DLD1 (cell line): ENCODE measurements around the gene TLE3.

ENCODE experiments used
- in situ Hi-C: cut with HindIII; loops from 2 replicates; pipeline ENCODE4 v1.10.0; 2017; ENCODE audit warnings: low sequenced_read_pairs

TLE3 gene

GRCh38 chr15:70050441-70050840 is 47.3 kb downstream of the TLE3 start:
- in situ Hi-C loops: no loop called here

- in situ Hi-C loops: no loop called here
Measured at GRCh38 chr15:70049701-70050301, 47.9 kb downstream of the TLE3 start.

- in situ Hi-C loops: no loop called here
Measured at GRCh38 chr15:70048578-70049514, 48.9 kb downstream of the TLE3 start.

DNA sequence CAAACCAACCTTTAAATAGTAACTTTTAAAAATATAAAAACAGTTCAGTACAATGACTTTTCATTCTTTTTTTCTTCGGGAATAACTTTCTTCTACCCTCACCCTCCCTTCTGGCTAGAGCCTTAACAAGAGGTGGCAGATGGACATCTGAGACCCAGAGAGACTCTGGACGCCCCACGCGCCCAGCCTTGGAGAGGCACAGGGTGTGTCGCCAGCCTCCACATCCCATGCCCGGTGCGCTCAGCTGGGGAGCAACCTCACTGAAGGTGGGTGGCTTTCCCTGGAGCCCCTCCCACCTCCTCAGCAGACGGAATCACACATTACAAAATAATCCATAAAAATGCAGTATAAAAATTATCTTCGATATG is 49.5 kb downstream of the TLE3 start:
- in situ Hi-C loops: no loop called here

DNA sequence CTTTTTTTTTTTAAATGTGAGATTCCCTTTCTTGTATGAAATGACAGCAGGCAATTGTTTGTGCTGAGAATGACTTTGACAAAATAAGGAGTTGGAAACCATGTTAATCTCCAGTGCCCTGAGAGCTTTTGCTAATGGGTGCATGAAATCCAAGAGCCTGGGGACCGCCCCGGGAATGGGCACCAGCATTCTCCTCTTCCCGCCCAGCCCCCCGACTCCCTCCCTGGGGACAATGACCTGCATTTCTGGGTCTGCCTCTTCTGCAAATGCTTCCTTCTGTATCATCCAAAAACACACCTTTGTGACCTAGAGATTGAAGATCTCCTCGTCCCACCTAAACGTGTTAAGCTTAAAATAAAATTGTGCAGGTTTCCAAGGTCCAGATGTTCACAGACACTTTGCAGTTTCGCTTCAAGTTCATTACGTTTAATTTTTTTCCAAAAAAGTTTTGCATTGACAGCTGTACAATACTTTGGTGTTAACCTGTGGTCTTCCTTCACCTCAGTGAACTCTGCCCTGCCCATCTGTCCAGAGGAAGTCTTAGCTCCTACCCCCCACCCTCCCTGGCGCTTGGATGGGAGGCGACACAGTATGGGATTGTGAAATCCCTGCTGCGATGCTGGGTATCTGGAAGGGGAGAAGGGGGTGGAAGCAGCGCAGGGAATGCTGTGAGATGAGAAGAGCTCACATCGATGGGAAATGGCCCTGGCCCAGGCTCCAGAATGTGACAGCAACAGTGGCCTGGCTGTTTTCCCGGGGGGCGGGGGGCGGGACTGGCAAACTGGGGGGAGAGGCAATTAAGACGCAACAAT is 50.1 kb downstream of the TLE3 start:
- in situ Hi-C loops: no loop called here

DNA sequence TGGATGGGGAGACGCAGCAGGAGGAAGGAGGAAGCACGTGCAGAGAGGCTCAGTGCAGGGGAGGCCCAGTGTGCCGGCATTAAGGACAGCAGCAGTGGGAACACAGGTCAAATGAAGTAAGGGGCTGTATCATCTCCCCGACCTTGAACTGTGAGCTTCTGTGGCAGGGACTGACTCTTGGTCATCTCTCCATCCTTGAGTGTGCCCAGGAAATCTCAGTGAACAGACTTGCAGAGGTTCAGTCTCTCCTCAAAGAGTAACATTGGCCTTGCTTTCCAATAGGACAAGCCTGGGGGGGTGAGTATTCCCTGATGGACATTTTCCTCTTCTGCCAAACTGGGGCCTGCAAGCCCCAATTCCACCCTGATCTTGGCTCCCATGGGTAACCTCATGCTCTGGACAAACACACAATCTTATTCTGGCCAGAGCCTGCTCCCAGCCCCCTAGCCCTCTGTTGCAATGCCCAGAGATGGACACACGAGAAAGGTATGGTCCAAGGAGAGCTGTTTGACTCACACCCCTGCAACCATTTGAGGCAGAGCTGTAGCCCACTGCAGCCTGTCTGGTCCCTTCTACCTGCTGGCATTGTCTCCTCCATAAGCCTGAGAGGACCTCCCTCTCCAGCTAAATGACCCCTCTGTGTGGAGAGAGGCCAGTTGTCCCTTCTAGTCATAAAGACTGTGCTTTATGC is 50.9 kb downstream of the TLE3 start:
- in situ Hi-C loops: no loop called here

DNA sequence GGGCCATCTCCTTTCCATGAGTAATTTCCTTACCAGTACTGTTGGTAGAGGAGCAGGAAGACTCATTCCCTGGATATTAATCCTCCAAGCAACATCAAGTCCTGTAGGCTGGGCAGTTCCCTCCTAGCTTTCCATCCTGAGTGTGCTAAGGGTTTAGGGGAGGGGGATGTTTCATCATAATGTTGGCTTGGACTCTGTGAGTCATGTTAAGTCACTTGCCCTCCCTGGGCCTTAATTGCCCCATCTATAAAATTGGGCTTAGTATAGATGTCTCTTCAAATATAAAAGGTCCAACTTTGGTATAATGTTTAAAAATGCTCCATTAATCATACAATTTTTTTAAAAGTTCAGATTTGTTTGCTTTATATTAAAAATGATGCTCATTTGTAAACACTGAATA is 52.7 kb downstream of the TLE3 start:
- in situ Hi-C loops: no loop called here

DNA sequence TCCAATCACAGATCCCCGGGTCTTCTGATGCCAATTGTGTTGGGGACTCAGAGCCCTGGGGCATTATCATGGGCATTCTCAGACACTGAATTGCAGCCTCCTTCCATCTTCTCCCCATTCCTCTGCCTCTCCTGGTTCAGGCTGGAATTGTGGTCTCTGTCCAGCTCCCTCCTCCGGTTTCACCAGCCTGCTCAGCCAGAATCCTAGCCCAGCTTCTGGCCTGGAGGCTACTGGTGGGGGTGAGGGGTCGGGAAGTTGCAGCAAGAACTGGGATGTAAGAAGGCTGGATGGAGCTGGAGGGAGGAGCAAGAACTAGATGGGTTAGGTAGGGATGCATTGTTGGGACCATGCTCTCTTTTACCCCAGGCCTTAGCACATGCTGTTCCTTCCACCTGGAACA is 53.5 kb downstream of the TLE3 start:
- in situ Hi-C loops: no loop called here

- in situ Hi-C loops: no loop called here
Measured at GRCh38 chr15:70043590-70043989, 54.1 kb downstream of the TLE3 start.

DNA sequence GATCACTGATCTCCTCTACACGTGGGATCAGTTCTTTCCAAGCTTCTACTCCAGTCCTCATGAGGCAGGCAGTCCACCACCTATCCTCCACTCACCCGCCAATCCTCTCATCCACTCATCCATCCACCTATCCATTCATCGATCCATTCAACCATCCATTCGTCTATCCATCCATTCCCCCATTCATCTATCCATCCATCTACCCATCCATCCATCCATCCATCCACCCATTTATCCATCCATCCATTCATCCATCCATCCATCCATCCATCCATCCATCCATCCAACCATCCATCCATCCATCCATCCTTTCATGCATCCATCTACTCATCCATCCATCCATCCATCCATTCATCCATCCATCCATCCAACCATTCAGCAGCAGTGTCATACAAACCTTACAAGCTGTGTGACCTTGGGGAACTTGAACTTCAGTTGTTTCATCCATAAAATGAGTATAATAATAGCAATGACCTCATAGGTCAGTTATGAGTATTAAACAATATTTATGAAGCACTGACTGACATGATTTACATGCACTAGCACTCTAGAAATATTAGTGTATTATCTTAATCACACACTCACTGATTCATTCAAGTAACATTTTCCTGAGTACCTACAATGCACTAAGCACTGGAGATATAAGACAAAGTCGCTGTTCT is 55.0 kb downstream of the TLE3 start:
- in situ Hi-C loops: no loop called here

- in situ Hi-C loops: no loop called here
Measured at GRCh38 chr15:70039917-70040316, 57.8 kb downstream of the TLE3 start.

DNA sequence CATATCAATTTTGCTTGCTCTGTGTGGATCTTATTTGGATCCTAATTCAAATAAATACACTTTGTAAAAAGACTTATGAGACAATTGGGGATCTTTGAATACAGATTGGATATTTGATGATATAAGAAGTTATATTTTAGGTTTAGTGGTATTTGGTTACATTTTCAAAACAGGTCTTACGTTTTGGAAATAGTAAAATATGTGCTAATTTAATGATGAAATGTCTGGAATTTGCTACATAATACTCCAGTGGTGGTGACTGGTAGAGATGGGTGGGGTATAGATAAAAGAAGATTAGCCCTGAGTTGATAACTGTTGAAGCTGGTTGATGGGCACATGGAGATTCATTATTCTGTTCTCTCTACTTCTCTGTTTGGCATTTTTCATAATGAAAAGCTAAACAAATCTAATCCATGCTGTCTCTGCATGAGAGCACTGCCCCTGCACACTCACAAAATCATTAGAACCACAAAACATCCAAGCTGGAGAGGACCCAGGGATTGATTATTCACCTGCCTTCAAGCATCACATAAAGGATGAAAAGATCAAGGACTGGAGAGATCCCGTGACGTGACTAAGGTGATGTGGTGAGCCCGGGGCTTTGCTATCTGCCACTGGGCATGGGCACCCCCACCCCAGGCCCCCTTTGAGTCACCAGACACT is 58.9 kb downstream of the TLE3 start:
- in situ Hi-C loops: no loop called here

DNA sequence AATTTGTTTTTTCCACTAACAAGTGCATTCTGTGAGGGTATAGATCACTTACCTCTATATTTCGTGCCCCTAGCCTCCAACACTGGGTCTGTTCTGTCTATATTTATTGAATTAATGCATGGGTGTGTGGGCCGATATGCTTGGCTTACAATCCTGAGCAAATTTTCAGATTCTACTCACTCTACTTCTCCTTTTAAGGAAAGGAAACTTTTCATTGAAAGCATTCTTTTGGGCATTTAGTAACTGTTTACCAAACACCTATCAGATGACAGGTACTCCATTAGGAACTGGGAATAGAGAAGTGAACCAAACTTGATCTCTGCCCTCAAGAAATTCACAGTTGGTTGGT is 60.5 kb downstream of the TLE3 start:
- in situ Hi-C loops: no loop called here

GRCh38 chr15:70036585-70037291 is 61.0 kb downstream of the TLE3 start:
- in situ Hi-C loops: no loop called here

DNA sequence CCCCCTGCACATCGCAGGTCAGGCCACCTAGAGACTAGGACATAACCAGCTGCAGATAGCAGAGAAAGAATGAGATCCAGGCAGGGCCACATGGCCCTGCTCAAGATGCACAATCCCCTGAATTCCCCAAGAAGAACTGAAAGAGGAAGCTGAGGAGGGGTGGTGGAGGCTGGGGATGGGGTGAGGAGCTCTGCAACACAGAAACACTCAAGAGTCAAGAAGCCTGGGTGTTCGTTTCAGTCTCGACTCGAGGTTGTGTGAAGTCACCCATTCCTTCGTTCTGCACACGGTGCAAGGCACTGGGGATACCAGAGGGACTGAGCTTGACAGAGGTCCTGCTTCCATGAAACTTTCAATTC is 62.0 kb downstream of the TLE3 start:
- in situ Hi-C loops: no loop called here

DNA sequence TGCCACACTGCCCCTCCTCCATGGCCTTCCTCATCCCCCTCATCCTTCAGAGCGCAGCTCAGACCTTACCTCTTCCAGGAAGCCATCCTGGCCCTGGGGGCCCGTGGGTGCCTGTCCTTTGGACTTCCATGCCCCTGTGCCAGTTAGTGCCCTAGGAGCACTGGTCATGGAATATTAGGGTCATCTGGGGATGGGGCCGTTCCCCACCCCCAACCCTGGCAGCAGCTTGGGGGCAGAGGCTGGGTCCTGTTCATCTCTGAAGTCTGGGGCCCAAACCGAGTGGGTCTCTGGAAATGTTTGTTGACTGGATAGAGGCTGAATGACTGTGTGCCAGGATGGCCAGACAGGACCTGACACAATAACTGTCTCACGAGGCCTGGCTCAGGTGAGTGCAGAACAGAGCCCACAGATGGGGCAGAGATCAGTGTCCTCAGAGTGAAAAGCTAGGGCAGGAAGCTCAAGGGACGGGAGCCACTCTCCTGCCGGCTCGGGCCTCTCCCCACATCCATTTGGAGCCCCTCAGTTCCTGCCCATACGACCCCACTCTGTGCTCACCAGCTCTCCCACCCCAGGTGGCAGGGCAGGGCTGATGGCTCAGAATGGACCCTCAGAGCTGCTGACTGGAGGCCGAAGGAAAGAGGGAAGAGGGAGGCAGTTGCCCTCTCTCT is 62.5 kb downstream of the TLE3 start:
- in situ Hi-C loops: no loop called here

- in situ Hi-C loops: no loop called here
Measured at GRCh38 chr15:70034596-70034995, 63.1 kb downstream of the TLE3 start.

DNA sequence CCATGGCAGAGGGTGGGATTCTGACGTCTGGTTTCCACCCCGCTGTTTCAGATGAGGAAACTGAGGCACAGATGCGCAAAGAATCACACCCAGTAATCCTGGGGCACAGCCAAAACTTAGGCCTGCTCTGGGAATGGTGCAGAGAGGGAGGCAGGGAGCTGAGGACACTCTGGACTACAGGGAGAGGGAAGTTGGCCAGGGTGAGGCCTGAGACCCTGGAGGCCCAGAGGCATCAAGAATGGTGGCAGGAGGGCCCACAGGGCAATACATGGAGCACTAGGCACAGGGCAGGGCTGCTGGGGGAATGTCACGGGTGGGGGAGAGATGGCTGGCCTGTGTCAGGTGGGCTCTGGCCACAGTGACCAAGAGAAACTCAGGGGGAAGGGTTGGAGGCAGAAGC is 63.6 kb downstream of the TLE3 start:
- in situ Hi-C loops: no loop called here

GRCh38 chr15:70033529-70034140 is 64.1 kb downstream of the TLE3 start:
- in situ Hi-C loops: no loop called here
